Gastroesophageal sphincter (tissue), 3 donors: ENCODE measurements around the gene ZBTB25.

Source experiments
- EP300 ChIP-seq: sonication (generic); formaldehyde crosslinking; IDR thresholded peaks from one replicate; pipeline ENCODE4 v1.6.1; 2017; ENCODE audit warnings: antibody characterized with exemption, mild to moderate bottlenecking
- POLR2A ChIP-seq, 2 donors: fragments of 450-650 bp; IDR thresholded peaks; one replicate each; pipeline ENCODE4 v1.6.1; 2017; ENCODE audit warnings: antibody characterized with exemption in 2 of 2, mild to moderate bottlenecking in 2 of 2, moderate library complexity in 1 of 2
- TF ChIP-seq, protein P1 (sequence below), 4 experiments: fragments of 200-600 bp in 2 of 4; fragments of 450-650 bp in 2 of 4; sonication (generic) in 1 of 4; IDR thresholded peaks; one replicate each; pipeline ENCODE4 v1.5.1; 2017 to 2019; ENCODE audit warnings: antibody characterized with exemption in 4 of 4, mild to moderate bottlenecking in 2 of 4, moderate library complexity in 2 of 4

DNA sequence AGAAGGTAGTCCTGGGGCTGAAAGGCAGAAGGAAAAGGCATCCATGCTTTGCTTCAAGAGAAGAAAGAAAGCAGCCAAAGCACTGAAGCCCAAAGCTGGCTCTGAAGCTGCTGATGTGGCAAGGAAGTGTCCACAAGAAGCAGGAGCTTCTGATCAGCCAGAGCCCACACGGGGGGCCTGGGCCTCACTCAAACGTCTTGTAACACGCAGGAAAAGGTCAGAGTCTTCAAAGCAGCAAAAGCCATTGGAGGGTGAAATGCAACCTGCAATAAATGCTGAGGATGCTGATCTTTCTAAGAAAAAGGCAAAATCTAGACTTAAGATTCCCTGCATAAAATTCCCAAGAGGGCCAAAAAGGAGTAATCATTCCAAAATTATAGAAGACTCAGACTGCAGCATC lies 35.2 kb downstream of the ZBTB25 start:
- TF ChIP-seq, protein P1, sequence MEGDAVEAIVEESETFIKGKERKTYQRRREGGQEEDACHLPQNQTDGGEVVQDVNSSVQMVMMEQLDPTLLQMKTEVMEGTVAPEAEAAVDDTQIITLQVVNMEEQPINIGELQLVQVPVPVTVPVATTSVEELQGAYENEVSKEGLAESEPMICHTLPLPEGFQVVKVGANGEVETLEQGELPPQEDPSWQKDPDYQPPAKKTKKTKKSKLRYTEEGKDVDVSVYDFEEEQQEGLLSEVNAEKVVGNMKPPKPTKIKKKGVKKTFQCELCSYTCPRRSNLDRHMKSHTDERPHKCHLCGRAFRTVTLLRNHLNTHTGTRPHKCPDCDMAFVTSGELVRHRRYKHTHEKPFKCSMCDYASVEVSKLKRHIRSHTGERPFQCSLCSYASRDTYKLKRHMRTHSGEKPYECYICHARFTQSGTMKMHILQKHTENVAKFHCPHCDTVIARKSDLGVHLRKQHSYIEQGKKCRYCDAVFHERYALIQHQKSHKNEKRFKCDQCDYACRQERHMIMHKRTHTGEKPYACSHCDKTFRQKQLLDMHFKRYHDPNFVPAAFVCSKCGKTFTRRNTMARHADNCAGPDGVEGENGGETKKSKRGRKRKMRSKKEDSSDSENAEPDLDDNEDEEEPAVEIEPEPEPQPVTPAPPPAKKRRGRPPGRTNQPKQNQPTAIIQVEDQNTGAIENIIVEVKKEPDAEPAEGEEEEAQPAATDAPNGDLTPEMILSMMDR (IDR thresholded peaks at IDR 0.05): no peak
- no peak for TF ChIP-seq EP300
- TF ChIP-seq POLR2A (IDR thresholded peaks at IDR 0.05): no peak
